ENCODE results near the gene DET1. TPM values are rescaled to one million over a fixed set of nuclear protein-coding genes. Genes with fewer than 3 reads are reported as not detected.

The DET1 gene
- total RNA-seq, 1 donor from 2014 or later, result 8.8 TPM

- Mint-ChIP-seq H3K27ac (ENCODE audit: unreplicated experiment) (no peak overlapping the region), H3K4me1 (ENCODE audit: low read depth, unreplicated experiment) (no peaks in the 10 kb centered on the region), H3K36me3 (ENCODE audit: unreplicated experiment) (no peaks in the 10 kb centered on the region), H3K4me3 (ENCODE audit: unreplicated experiment) (no peak overlapping the region), H3K9me3 (ENCODE audit: unreplicated experiment) (no peaks in the 10 kb centered on the region), H3K27me3 (ENCODE audit: unreplicated experiment) (no peaks in the 10 kb centered on the region)
- no peak for DNase-seq
- no peak for TF ChIP-seq CTCF (IDR thresholded peaks at IDR 0.05; ENCODE audit: partially characterized antibody, unreplicated experiment)
Measured at GRCh38 chr15:88580532-88580931, 34.1 kb upstream of the DET1 start.

GRCh38 chr15:88579322-88579721 lies 32.8 kb upstream of the DET1 start:
- no peak for TF ChIP-seq CTCF (IDR thresholded peaks at IDR 0.05; ENCODE audit: partially characterized antibody, unreplicated experiment)
- no peaks in the 10 kb centered on the region for H3K9me3 Mint-ChIP-seq (ENCODE audit: unreplicated experiment)

GRCh38 chr15:88574655-88575054 lies 28.2 kb upstream of the DET1 start:
- Mint-ChIP-seq H3K4me3 (ENCODE audit: unreplicated experiment) (no peak overlapping the region), H3K4me1 (ENCODE audit: low read depth, unreplicated experiment) (peaks cover 19% of the 10 kb centered on the region), H3K27ac (ENCODE audit: unreplicated experiment) (no peak overlapping the region), H3K9me3 (ENCODE audit: unreplicated experiment) (no peaks in the 10 kb centered on the region), H3K27me3 (ENCODE audit: unreplicated experiment) (no peaks in the 10 kb centered on the region), H3K36me3 (ENCODE audit: unreplicated experiment) (no peaks in the 10 kb centered on the region)
- no peak for TF ChIP-seq CTCF (IDR thresholded peaks at IDR 0.05; ENCODE audit: partially characterized antibody, unreplicated experiment)
- no peak for DNase-seq

More at GRCh38 chr15:88579322-88579721, 32.8 kb upstream of the DET1 start:
- Mint-ChIP-seq H3K27me3 (ENCODE audit: unreplicated experiment) (no peaks in the 10 kb centered on the region), H3K36me3 (ENCODE audit: unreplicated experiment) (no peaks in the 10 kb centered on the region), H3K4me1 (ENCODE audit: low read depth, unreplicated experiment) (peaks cover 6% of the 10 kb centered on the region), H3K27ac (ENCODE audit: unreplicated experiment) (no peak overlapping the region), H3K4me3 (ENCODE audit: unreplicated experiment) (no peak overlapping the region)
- no peak for DNase-seq

GRCh38 chr15:88574077-88574476 lies 27.6 kb upstream of the DET1 start:
- H3K9me3 Mint-ChIP-seq (ENCODE audit: unreplicated experiment), result no peaks in the 10 kb centered on the region

GRCh38 chr15:88571852-88572259 lies 25.4 kb upstream of the DET1 start:
- no peaks in the 10 kb centered on the region for H3K27me3 Mint-ChIP-seq (ENCODE audit: unreplicated experiment)
- no peak for DNase-seq
- H3K36me3 Mint-ChIP-seq (ENCODE audit: unreplicated experiment), result peaks cover 3% of the 10 kb centered on the region
- H3K4me1 Mint-ChIP-seq (ENCODE audit: low read depth, unreplicated experiment), result peaks cover 19% of the 10 kb centered on the region
- H3K9me3 Mint-ChIP-seq (ENCODE audit: unreplicated experiment), result no peaks in the 10 kb centered on the region
- H3K4me3 Mint-ChIP-seq (ENCODE audit: unreplicated experiment), result no peak overlapping the region
- H3K27ac Mint-ChIP-seq (ENCODE audit: unreplicated experiment), result no peak overlapping the region
- TF ChIP-seq CTCF (IDR thresholded peaks at IDR 0.05; ENCODE audit: partially characterized antibody, unreplicated experiment), result no peak

More at GRCh38 chr15:88574077-88574476, 27.6 kb upstream of the DET1 start:
- H3K27ac Mint-ChIP-seq (ENCODE audit: unreplicated experiment), result no peak overlapping the region
- TF ChIP-seq CTCF (IDR thresholded peaks at IDR 0.05; ENCODE audit: partially characterized antibody, unreplicated experiment), result no peak
- peaks cover 19% of the 10 kb centered on the region for H3K4me1 Mint-ChIP-seq (ENCODE audit: low read depth, unreplicated experiment)
- no peaks in the 10 kb centered on the region for H3K36me3 Mint-ChIP-seq (ENCODE audit: unreplicated experiment)
- no peaks in the 10 kb centered on the region for H3K27me3 Mint-ChIP-seq (ENCODE audit: unreplicated experiment)
- no peak for DNase-seq
- H3K4me3 Mint-ChIP-seq (ENCODE audit: unreplicated experiment), result no peak overlapping the region

Measured in glutamatergic neuron (in vitro differentiated cells).